ENCODE data around the gene IL12RB1.

IL12RB1 gene

DNA sequence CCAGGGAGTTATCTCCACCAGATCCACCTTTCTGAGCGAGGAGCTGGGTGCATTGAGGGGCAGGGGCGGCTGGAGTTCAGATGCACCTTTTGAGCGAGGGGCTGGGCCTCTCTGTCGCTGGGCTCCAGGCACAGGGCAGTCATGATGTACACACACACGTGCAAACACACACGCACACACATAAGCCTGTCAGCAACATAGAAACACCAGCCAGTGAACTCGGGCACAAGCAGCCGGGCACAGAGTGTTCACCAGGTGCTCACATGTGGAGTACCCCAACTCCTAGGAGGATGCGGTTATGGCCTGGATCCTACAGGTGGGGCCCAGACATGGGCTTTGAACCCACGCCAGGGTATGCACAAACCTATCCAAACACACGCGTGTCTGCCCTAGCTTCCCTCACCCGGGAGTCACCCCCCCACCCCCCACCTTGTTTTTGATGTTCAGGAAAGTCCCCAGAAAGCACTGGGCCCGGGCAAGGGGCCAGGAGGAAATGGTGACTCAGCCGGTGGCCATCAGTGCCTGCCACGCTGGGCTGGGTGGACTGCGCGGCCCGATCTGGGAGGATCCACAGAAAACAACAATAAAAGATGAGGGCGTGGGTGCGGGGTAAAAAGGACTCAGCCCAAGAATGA, 65.5 kb downstream of the IL12RB1 start:
- no peaks in the 10 kb centered on the region for H3K36me3 ChIP-seq (ENCODE audit: insufficient read depth, low read length)
- no peak overlapping the region for H2AFZ ChIP-seq (ENCODE audit: low read depth, low read length)
- TF ChIP-seq, protein P1, sequence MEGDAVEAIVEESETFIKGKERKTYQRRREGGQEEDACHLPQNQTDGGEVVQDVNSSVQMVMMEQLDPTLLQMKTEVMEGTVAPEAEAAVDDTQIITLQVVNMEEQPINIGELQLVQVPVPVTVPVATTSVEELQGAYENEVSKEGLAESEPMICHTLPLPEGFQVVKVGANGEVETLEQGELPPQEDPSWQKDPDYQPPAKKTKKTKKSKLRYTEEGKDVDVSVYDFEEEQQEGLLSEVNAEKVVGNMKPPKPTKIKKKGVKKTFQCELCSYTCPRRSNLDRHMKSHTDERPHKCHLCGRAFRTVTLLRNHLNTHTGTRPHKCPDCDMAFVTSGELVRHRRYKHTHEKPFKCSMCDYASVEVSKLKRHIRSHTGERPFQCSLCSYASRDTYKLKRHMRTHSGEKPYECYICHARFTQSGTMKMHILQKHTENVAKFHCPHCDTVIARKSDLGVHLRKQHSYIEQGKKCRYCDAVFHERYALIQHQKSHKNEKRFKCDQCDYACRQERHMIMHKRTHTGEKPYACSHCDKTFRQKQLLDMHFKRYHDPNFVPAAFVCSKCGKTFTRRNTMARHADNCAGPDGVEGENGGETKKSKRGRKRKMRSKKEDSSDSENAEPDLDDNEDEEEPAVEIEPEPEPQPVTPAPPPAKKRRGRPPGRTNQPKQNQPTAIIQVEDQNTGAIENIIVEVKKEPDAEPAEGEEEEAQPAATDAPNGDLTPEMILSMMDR (IDR thresholded peaks at IDR 0.05; ENCODE audit: borderline replicate concordance, extremely low read depth, low read length, poor library complexity, severe bottlenecking), result no peak
- TF ChIP-seq EZH2 (IDR thresholded peaks at IDR 0.05; ENCODE audit: borderline replicate concordance, low read depth, low read length, severe bottlenecking), result no peak
- H3K27ac ChIP-seq (ENCODE audit: low read length), result peak overlapping the region; percentile 100
- H3K27me3 ChIP-seq (ENCODE audit: insufficient read depth, low read length, poor library complexity), result no peaks in the 10 kb centered on the region
- ATAC-seq (ENCODE audit: insufficient read depth, low read depth) (no peak), DNase-seq (no peak)
- no peaks in the 10 kb centered on the region for H4K20me1 ChIP-seq (ENCODE audit: insufficient read depth, low read length)
- peaks cover 24% of the 10 kb centered on the region for H3K79me2 ChIP-seq (ENCODE audit: insufficient read depth, low read length)
- H3K4me3 ChIP-seq (ENCODE audit: low read depth in 1 of 2, low read length in 2 of 2), result peak overlapping the region; percentile 95 to 96; a peak in 3 of 4 replicates
- peak overlapping the region; percentile 73 for H3K9ac ChIP-seq (ENCODE audit: low read depth, low read length)
- H3K9me3 ChIP-seq (ENCODE audit: insufficient read depth, low read length, severe bottlenecking), result no peaks in the 10 kb centered on the region
- H3K4me1 ChIP-seq (ENCODE audit: insufficient read depth, low read length), result peaks cover 38% of the 10 kb centered on the region
- peak overlapping the region; percentile 88 for H3K4me2 ChIP-seq (ENCODE audit: insufficient read depth, low read length)

GRCh38 chr19:18020212-18021085, 66.3 kb downstream of the IL12RB1 start:
- H3K27ac ChIP-seq (ENCODE audit: low read length), result peak overlapping the region; percentile 100
- H3K4me2 ChIP-seq (ENCODE audit: insufficient read depth, low read length), result no peak overlapping the region
- TF ChIP-seq, protein P1 (IDR thresholded peaks at IDR 0.05; ENCODE audit: borderline replicate concordance, extremely low read depth, low read length, poor library complexity, severe bottlenecking), result no peak
- no peak for TF ChIP-seq EZH2 (IDR thresholded peaks at IDR 0.05; ENCODE audit: borderline replicate concordance, low read depth, low read length, severe bottlenecking)
- DNase-seq (no peak), ATAC-seq (ENCODE audit: insufficient read depth, low read depth) (no peak)
- H3K79me2 ChIP-seq (ENCODE audit: insufficient read depth, low read length), result peaks cover 24% of the 10 kb centered on the region
- H2AFZ ChIP-seq (ENCODE audit: low read depth, low read length), result no peak overlapping the region
- H3K4me1 ChIP-seq (ENCODE audit: insufficient read depth, low read length), result peaks cover 43% of the 10 kb centered on the region
- no peak overlapping the region for H3K4me3 ChIP-seq (ENCODE audit: low read depth in 1 of 2, low read length in 2 of 2)
- H4K20me1 ChIP-seq (ENCODE audit: insufficient read depth, low read length), result no peaks in the 10 kb centered on the region
- H3K9ac ChIP-seq (ENCODE audit: low read depth, low read length), result no peak overlapping the region
- H3K27me3 ChIP-seq (ENCODE audit: insufficient read depth, low read length, poor library complexity), result no peaks in the 10 kb centered on the region
- peaks cover under 1% of the 10 kb centered on the region; the same call in 1 of the 2 replicates for H3K36me3 ChIP-seq (ENCODE audit: insufficient read depth, low read length)
- no peaks in the 10 kb centered on the region for H3K9me3 ChIP-seq (ENCODE audit: insufficient read depth, low read length, severe bottlenecking)

DNA sequence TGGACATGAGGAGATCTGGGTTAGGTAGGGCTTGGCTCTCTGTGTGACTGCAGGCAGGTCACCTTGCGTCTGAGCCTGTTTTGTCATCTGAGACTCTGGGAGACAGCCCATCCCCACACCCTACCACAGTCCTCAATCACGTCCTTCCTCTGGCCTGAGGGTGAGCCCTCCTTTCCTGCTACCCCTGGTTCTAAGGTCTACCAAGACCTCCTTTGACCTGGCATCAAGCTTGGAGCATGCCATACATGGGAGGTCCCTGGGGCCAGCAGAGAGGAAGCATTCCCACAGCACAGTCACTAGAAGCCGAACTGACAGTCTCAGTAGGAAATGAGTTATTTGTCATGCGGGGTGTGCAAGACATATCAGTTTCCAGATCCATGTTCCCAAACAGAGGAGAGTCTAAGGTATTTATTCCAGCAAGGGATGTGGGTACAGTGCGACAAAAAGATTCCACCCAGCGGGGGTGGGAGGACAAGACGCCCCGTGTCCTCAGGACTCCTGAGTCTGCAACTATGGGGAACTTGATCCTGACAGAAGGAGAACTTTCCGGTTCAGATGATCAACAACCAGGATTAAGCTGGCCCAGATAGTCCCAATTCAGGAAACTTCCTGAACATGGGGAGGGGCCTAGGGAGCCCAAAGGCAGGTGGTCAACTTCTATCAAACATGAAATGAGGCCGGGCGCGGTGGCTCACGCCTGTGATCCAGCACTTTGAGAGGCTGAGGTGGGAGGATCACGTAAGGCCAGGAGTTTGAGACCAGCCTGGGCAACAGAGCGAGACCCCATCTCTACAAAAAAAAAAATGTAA, 69.3 kb downstream of the IL12RB1 start:
- no peaks in the 10 kb centered on the region for H3K27me3 ChIP-seq (ENCODE audit: insufficient read depth, low read length, poor library complexity)
- no peaks in the 10 kb centered on the region for H4K20me1 ChIP-seq (ENCODE audit: insufficient read depth, low read length)
- no peaks in the 10 kb centered on the region for H3K9me3 ChIP-seq (ENCODE audit: insufficient read depth, low read length, severe bottlenecking)
- ATAC-seq (ENCODE audit: insufficient read depth, low read depth) (no peak), DNase-seq (no peak)
- peaks cover 45% of the 10 kb centered on the region for H3K4me1 ChIP-seq (ENCODE audit: insufficient read depth, low read length)
- TF ChIP-seq EZH2 (IDR thresholded peaks at IDR 0.05; ENCODE audit: borderline replicate concordance, low read depth, low read length, severe bottlenecking), result no peak
- TF ChIP-seq, protein P1 (IDR thresholded peaks at IDR 0.05; ENCODE audit: borderline replicate concordance, extremely low read depth, low read length, poor library complexity, severe bottlenecking), result no peak
- no peak overlapping the region for H3K9ac ChIP-seq (ENCODE audit: low read depth, low read length)
- peak overlapping the region; percentile 48; the same call in 1 of the 2 replicates for H3K27ac ChIP-seq (ENCODE audit: low read length)
- no peak overlapping the region for H3K4me3 ChIP-seq (ENCODE audit: low read depth in 1 of 2, low read length in 2 of 2)
- H3K36me3 ChIP-seq (ENCODE audit: insufficient read depth, low read length), result peaks cover 16% of the 10 kb centered on the region
- H2AFZ ChIP-seq (ENCODE audit: low read depth, low read length), result no peak overlapping the region
- H3K4me2 ChIP-seq (ENCODE audit: insufficient read depth, low read length), result no peak overlapping the region
- H3K79me2 ChIP-seq (ENCODE audit: insufficient read depth, low read length), result peaks cover 3% of the 10 kb centered on the region
